HCT116 (cell line): Measurements from ENCODE around the gene TARS3. TPM values are rescaled to one million over a fixed set of nuclear protein-coding genes. Genes with fewer than 3 reads are reported as not detected.

Source experiments
- ATAC-seq: fragments of 200-7000 bp; cut with Tn5 transposase; 2 replicates; pipeline ENCODE4 v1.9.1; 2020; ENCODE audit warnings: mild to moderate bottlenecking, moderate library complexity
- BruUV-seq: library from RNA; stranded (reverse); fragments of 400-500 nt; replicated peaks from 2 replicates; lab custom pipeline; 2021; lab: Mats Ljungman, UMichigan
- CTCF ChIA-PET: fragments of 300-600 bp; sonication (Branson Sonifier 250); formaldehyde crosslinking; loops from one replicate; lab custom pipeline; 2021; ENCODE audit warnings: antibody characterized with exemption; lab: Charles Lee
- POLR2A ChIA-PET: fragments of 300-600, 350-600 bp; sonication (Branson Sonifier 250); formaldehyde crosslinking; loops from one replicate; lab custom pipeline; 2021; ENCODE audit warnings: antibody characterized with exemption; lab: Charles Lee
- RAD21 ChIA-PET, 2 experiments: fragments of 300-600 bp; sonication (Branson Sonifier 250); formaldehyde crosslinking; loops; one replicate each; lab custom pipeline; 2023; ENCODE audit warnings: low total read pairs in 2 of 2; ENCODE audit not compliant: uncharacterized antibody in 2 of 2, unreplicated experiment in 2 of 2, low non-redundant PET in 1 of 2; lab: Charles Lee
- DNase-seq: peaks from one replicate; pipeline ENCODE4 v3.0.0-alpha.2; 2010; ENCODE audit warnings: low read depth, low spot score
- H2AFZ ChIP-seq: fragments of 200-600 bp; shearing (Covaris generic), sonication (generic); 2 replicates; pipeline ENCODE4 v1.6.1; 2017; ENCODE audit warnings: low read depth, mixed run types, mixed read lengths, antibody characterized with exemption, low read length; ENCODE audit not compliant: poor library complexity, severe bottlenecking
- H3K27ac ChIP-seq: 2 replicates; pipeline ENCODE4 v1.5.1; 2012; ENCODE audit warnings: low read depth, low read length
- H3K27me3 ChIP-seq: fragments of 200-600 bp; sonication (generic); 2 replicates; pipeline ENCODE4 v1.6.1; 2016; ENCODE audit warnings: mixed run types, low read length, mixed read lengths; ENCODE audit not compliant: insufficient read depth
- H3K36me3 ChIP-seq, 2 experiments: fragments of 200-500 bp in 1 of 2; fragments of 200-600 bp in 1 of 2; sonication (Bioruptor generic) in 1 of 2; sonication (generic) in 1 of 2; 2 replicates each; pipeline versions ENCODE4 v1.5.1 to v1.6.1; 2014 to 2016; ENCODE audit warnings: low read length in 2 of 2, inconsistent platforms in 1 of 2, mixed read lengths in 1 of 2, mixed run types in 1 of 2; ENCODE audit not compliant: insufficient read depth in 2 of 2, control insufficient read depth in 1 of 2
- H3K4me1 ChIP-seq, 2 experiments: fragments of 200-600 bp in 1 of 2; sonication (generic) in 1 of 2; 2 replicates each; pipeline versions ENCODE4 v1.5.1 to v1.6.1; 2012 to 2017; ENCODE audit warnings: low read length in 2 of 2, inconsistent platforms in 1 of 2, mild to moderate bottlenecking in 1 of 2, mixed read lengths in 1 of 2, mixed run types in 1 of 2, moderate library complexity in 1 of 2; ENCODE audit not compliant: insufficient read depth in 2 of 2, control insufficient read depth in 1 of 2
- H3K4me2 ChIP-seq: fragments of 200-600 bp; sonication (generic); 2 replicates; pipeline ENCODE4 v1.6.1; 2017; ENCODE audit warnings: mixed run types, low read length, mixed read lengths
- H3K4me3 ChIP-seq, 2 experiments: fragments of 200-600 bp in 1 of 2; sonication (generic) in 1 of 2; replicated peaks in 1 of 2; 2 replicates each; pipeline ENCODE4 v1.5.1; 2011 to 2016; ENCODE audit warnings: low read length in 2 of 2, control low read depth in 1 of 2, low read depth in 1 of 2, mild to moderate bottlenecking in 1 of 2, mixed read lengths in 1 of 2, mixed run types in 1 of 2
- H3K79me2 ChIP-seq: fragments of 200-600 bp; sonication (generic); 2 replicates; pipeline ENCODE4 v1.6.1; 2017; ENCODE audit warnings: mild to moderate bottlenecking, mixed run types, low read length, moderate library complexity, mixed read lengths; ENCODE audit not compliant: insufficient read depth
- H3K9ac ChIP-seq: fragments of 200-600 bp; sonication (generic); 2 replicates; pipeline ENCODE4 v1.6.1; 2016; ENCODE audit warnings: low read length, mixed read lengths
- H3K9me2 ChIP-seq: fragments of 200-600 bp; sonication (generic), shearing (Covaris generic); 2 replicates; pipeline ENCODE4 v1.6.1; 2017; ENCODE audit warnings: mixed run types, mild to moderate bottlenecking, moderate library complexity; ENCODE audit not compliant: insufficient read depth
- H3K9me3 ChIP-seq, 2 experiments: fragments of 200-500 bp in 1 of 2; fragments of 200-600 bp in 1 of 2; sonication (Bioruptor generic) in 1 of 2; sonication (generic) in 1 of 2; 2 replicates each; pipeline ENCODE4 v1.6.1; 2014 to 2017; ENCODE audit warnings: low read length in 2 of 2, mixed read lengths in 2 of 2, inconsistent platforms in 1 of 2, low read depth in 1 of 2, mild to moderate bottlenecking in 1 of 2, mixed run types in 1 of 2, moderate library complexity in 1 of 2; ENCODE audit not compliant: control insufficient read depth in 1 of 2, insufficient read depth in 1 of 2
- H4K20me1 ChIP-seq: fragments of 200-600 bp; sonication (generic), shearing (Covaris generic); 2 replicates; pipeline ENCODE4 v1.6.1; 2017; ENCODE audit warnings: mixed run types, mild to moderate bottlenecking, moderate library complexity; ENCODE audit not compliant: insufficient read depth
- CBX3 ChIP-seq: IDR thresholded peaks from 2 replicates; pipeline ENCODE4 v1.6.1; 2012; ENCODE audit warnings: low read depth
- CEBPB ChIP-seq: IDR thresholded peaks from 2 replicates; pipeline ENCODE4 v1.6.1; 2012; ENCODE audit warnings: low read depth
- EGR1 ChIP-seq: IDR thresholded peaks from 2 replicates; pipeline ENCODE4 v1.6.1; 2012; ENCODE audit warnings: low read depth
- EZH2phosphoT487 ChIP-seq: fragments of 200-600 bp; IDR thresholded peaks from 2 replicates; pipeline ENCODE4 v1.6.1; 2018; ENCODE audit warnings: antibody characterized with exemption, borderline replicate concordance
- FOSL1 ChIP-seq: IDR thresholded peaks from 2 replicates; pipeline ENCODE4 v1.6.1; 2012; ENCODE audit warnings: low read depth
- JUND ChIP-seq: IDR thresholded peaks from 2 replicates; pipeline ENCODE4 v1.6.1; 2012
- POLR2A ChIP-seq: IDR thresholded peaks from 2 replicates; pipeline ENCODE4 v1.7.0; 2011; ENCODE audit warnings: borderline replicate concordance; ENCODE audit not compliant: insufficient read depth, insufficient read length; ENCODE audit errors: extremely low read depth
- POLR2AphosphoS5 ChIP-seq: IDR thresholded peaks from 2 replicates; pipeline ENCODE4 v1.6.1; 2011; ENCODE audit warnings: mild to moderate bottlenecking, low read depth, low read length, moderate library complexity
- SIN3A ChIP-seq: IDR thresholded peaks from 2 replicates; pipeline ENCODE4 v1.6.1; 2012; ENCODE audit warnings: low read depth
- SRF ChIP-seq: IDR thresholded peaks from 2 replicates; pipeline ENCODE4 v1.6.1; 2012; ENCODE audit warnings: low read depth
- YY1 ChIP-seq: IDR thresholded peaks from 2 replicates; pipeline ENCODE4 v1.6.1; 2011; ENCODE audit warnings: low read length, low read depth, moderate library complexity, mild to moderate bottlenecking; ENCODE audit not compliant: insufficient replicate concordance; ENCODE audit errors: extremely low read depth
- ZFX ChIP-seq: fragments of 450-650 bp; IDR thresholded peaks from 2 replicates; pipeline ENCODE4 v1.6.1; 2017
- intact Hi-C: fragments of 100-400 bp; cut with micrococcal nuclease; formaldehyde crosslinking; loops from 2 replicates; pipeline ENCODE4 v1.10.0; 2022
- total RNA-seq: library from RNA; stranded (reverse); gene quantifications from one replicate; pipeline ENCODE4 v1.2.1, GENCODE V29; 2021; ENCODE audit not compliant: unreplicated experiment
- TF ChIP-seq, protein P1 (sequence below): IDR thresholded peaks from 2 replicates; pipeline ENCODE4 v1.6.1; 2012; ENCODE audit warnings: low read depth
- TF ChIP-seq, protein P2 (sequence below): IDR thresholded peaks from 2 replicates; pipeline ENCODE4 v1.6.1; 2012
- TF ChIP-seq, protein P3 (sequence below): IDR thresholded peaks from 2 replicates; pipeline ENCODE4 v1.6.1; 2012

The TARS3 gene
- total RNA-seq, 1 experiment from 2014 or later: 11.1 TPM

DNA sequence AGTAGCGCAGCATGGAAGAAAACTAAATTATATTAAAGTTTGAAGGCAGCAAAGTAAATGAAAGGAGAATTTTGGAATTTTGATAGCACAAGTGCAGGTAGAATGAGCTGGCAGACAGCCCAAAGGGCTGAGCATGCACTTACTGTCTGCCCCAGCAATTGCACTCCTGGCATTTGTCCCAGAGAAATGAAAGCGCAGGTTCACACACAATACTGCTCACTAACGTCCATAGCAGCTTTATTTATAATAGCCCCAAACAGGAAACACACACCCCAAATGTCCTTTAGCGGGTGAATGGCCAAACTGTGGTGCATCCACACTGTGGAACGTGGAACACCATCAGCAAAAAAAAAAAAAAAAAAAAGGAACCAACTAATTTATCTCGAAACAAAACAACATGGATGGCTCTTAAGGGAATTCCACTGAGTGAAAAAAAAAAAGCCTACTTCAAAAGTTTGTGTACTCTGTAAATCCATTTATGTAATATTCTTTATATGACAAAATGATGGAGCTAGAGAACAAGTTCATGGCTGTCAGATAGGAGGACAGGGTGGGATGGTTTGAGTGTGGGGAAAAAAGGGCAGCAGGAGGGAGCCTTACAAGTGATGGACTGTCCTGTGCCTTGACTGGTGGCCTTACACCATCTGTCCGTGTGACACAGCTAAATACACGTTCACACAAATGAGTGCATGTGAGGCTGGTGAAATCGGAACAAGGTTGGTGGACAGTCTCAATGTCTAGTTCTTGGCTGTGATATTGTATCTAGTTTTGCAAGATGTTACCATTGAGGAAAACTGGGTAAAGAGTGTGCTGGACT, 66.1 kb downstream of the TARS3 start:
- no TSS peak for BruUV-seq
- no peak for DNase-seq
- H2AFZ ChIP-seq: no peak overlapping the region
- H3K27ac ChIP-seq: no peak overlapping the region
- H3K79me2 ChIP-seq: no peaks in the 10 kb centered on the region
- H3K27me3 ChIP-seq: no peaks in the 10 kb centered on the region
- TF ChIP-seq SRF: no peak
- TF ChIP-seq SIN3A: no peak
- no peak for TF ChIP-seq CBX3
- no peaks in the 10 kb centered on the region for H3K4me1 ChIP-seq
- no peaks in the 10 kb centered on the region for H3K9me3 ChIP-seq
- intact Hi-C loops: no loop called here
- no peak overlapping the region for H3K9ac ChIP-seq
- no peak overlapping the region for H3K4me2 ChIP-seq
- 0 out of 4 replicates have a peak, but pooled peaks cover 0 to 3% of the 10 kb centered on the region in 2 experiments for H3K36me3 ChIP-seq
- POLR2A ChIA-PET: no interaction called here
- RAD21 ChIA-PET: no interaction called here
- H3K4me3 ChIP-seq: no peak overlapping the region
- no peaks in the 10 kb centered on the region for H4K20me1 ChIP-seq
- CTCF ChIA-PET: no interaction called here
- H3K9me2 ChIP-seq: no peaks in the 10 kb centered on the region
- no peak for ATAC-seq

DNA sequence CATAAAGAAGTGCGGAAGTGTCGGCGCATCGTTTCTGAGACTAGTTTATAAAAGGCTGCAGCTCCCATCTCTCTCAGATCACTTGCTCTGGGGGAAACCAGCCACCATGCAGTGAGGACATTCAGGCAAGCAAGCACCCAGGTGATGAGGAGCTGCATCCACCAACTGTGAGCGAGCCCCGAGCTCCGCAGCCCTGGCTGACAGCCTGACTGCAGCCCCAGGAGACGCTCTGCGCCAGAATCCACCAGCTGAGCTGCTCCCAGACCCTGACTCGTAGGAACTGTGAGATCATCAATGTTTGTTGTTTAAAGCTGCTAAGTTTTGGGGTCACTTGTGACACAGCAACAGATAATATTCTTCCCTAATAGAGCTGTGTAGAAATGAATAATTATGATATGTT, 67.1 kb downstream of the TARS3 start:
- Histone ChIP-seq H3K4me2 (no peak overlapping the region), H3K27ac (no peak overlapping the region), H3K36me3 (0 out of 4 replicates have a peak, but pooled peaks cover 0 to 3% of the 10 kb centered on the region in 2 experiments), H3K27me3 (no peaks in the 10 kb centered on the region), H3K4me1 (peaks cover 0 to 8% of the 10 kb centered on the region in 2 experiments; a peak in 1 of 4 replicates), H2AFZ (no peak overlapping the region), H3K9ac (no peak overlapping the region), H3K9me3 (no peaks in the 10 kb centered on the region), H3K79me2 (no peaks in the 10 kb centered on the region), H4K20me1 (no peaks in the 10 kb centered on the region), H3K4me3 (no peak overlapping the region), H3K9me2 (no peaks in the 10 kb centered on the region)
- no TSS peak for BruUV-seq
- ChIA-PET CTCF (no interaction called here), POLR2A (no interaction called here), RAD21 (no interaction called here)
- ATAC-seq (no peak), DNase-seq (no peak)
- intact Hi-C loops: no loop called here
- TF ChIP-seq ZFX: no peak
- no peak for TF ChIP-seq FOSL1
- TF ChIP-seq, protein P1, sequence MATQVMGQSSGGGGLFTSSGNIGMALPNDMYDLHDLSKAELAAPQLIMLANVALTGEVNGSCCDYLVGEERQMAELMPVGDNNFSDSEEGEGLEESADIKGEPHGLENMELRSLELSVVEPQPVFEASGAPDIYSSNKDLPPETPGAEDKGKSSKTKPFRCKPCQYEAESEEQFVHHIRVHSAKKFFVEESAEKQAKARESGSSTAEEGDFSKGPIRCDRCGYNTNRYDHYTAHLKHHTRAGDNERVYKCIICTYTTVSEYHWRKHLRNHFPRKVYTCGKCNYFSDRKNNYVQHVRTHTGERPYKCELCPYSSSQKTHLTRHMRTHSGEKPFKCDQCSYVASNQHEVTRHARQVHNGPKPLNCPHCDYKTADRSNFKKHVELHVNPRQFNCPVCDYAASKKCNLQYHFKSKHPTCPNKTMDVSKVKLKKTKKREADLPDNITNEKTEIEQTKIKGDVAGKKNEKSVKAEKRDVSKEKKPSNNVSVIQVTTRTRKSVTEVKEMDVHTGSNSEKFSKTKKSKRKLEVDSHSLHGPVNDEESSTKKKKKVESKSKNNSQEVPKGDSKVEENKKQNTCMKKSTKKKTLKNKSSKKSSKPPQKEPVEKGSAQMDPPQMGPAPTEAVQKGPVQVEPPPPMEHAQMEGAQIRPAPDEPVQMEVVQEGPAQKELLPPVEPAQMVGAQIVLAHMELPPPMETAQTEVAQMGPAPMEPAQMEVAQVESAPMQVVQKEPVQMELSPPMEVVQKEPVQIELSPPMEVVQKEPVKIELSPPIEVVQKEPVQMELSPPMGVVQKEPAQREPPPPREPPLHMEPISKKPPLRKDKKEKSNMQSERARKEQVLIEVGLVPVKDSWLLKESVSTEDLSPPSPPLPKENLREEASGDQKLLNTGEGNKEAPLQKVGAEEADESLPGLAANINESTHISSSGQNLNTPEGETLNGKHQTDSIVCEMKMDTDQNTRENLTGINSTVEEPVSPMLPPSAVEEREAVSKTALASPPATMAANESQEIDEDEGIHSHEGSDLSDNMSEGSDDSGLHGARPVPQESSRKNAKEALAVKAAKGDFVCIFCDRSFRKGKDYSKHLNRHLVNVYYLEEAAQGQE: no peak
- TF ChIP-seq POLR2AphosphoS5: no peak
- TF ChIP-seq, protein P2, sequence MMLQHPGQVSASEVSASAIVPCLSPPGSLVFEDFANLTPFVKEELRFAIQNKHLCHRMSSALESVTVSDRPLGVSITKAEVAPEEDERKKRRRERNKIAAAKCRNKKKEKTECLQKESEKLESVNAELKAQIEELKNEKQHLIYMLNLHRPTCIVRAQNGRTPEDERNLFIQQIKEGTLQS: no peak
- no peak for TF ChIP-seq JUND
- TF ChIP-seq CEBPB: no peak
- TF ChIP-seq CBX3: no peak
- TF ChIP-seq SIN3A: no peak
- TF ChIP-seq, protein P3, sequence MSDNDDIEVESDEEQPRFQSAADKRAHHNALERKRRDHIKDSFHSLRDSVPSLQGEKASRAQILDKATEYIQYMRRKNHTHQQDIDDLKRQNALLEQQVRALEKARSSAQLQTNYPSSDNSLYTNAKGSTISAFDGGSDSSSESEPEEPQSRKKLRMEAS: no peak
- TF ChIP-seq YY1: no peak
- TF ChIP-seq EZH2phosphoT487: no peak
- no peak for TF ChIP-seq EGR1
- no peak for TF ChIP-seq POLR2A
